C4-2B (cell line): ENCODE measurements around the gene ANXA6.

Source experiments
- CTCF ChIP-seq: fragments of 450-650 bp; conservative IDR thresholded peaks from 2 replicates; pipeline ENCODE4 v1.5.1; 2017; ENCODE audit warnings: mild to moderate bottlenecking
- ZFX ChIP-seq: fragments of 450-650 bp; IDR thresholded peaks from 2 replicates; pipeline ENCODE4 v1.6.1; 2017

- TF ChIP-seq CTCF (no peak), ZFX (no peak)
Measured at GRCh38 chr5:151139646-151140045, 17.9 kb downstream of the ANXA6 start.
